Measurements from ENCODE around the gene WIZ.

Gene WIZ

GRCh38 chr19:15467734-15468214 is 18.0 kb upstream of the WIZ start:
- Histone ChIP-seq H3K18ac (ENCODE audit: low read depth in 1 of 2, low read length in 2 of 2) (no peak overlapping the region), H2AK5ac (ENCODE audit: low read length, severe bottlenecking) (no peak overlapping the region), H2BK5ac (ENCODE audit: low read depth, low read length, poor library complexity, severe bottlenecking) (no peak overlapping the region), H4K8ac (ENCODE audit: low read length) (no peak overlapping the region), H3K79me1 (replicated peaks; ENCODE audit: low read length, poor library complexity, severe bottlenecking) (no peaks in the 10 kb centered on the region), H3K9ac (ENCODE audit: low read length) (no peak overlapping the region), H3K4me3 (ENCODE audit: insufficient read depth in 1 of 2, low read depth in 1 of 2, low read length in 2 of 2) (no peak overlapping the region), H3K23ac (ENCODE audit: low read length in 2 of 2) (no peak overlapping the region), H3K4ac (ENCODE audit: low read depth in 1 of 2, low read length in 2 of 2) (no peak overlapping the region), H2BK15ac (ENCODE audit: low read depth, poor library complexity, severe bottlenecking) (no peak overlapping the region), H2BK12ac (ENCODE audit: low read length in 2 of 2) (no peak overlapping the region), H2AFZ (ENCODE audit: low read depth, low read length) (no peak overlapping the region), H4K91ac (ENCODE audit: low read length) (no peak overlapping the region), H3K14ac (ENCODE audit: low read length in 2 of 2) (no peak overlapping the region), H3K27ac (ENCODE audit: low read length, poor library complexity, severe bottlenecking) (no peak overlapping the region), H3K27me3 (ENCODE audit: control insufficient read depth in 1 of 2, insufficient read depth in 1 of 2, low read length in 2 of 2) (peaks cover 3 to 34% of the 10 kb centered on the region in 2 experiments), H3K9me3 (ENCODE audit: control insufficient read depth, low read length) (peaks cover under 1% of the 10 kb centered on the region), H2BK120ac (ENCODE audit: low read depth, low read length) (no peak overlapping the region), H3K4me1 (ENCODE audit: control insufficient read depth, insufficient read depth, low read depth, low read length) (peaks cover 3% of the 10 kb centered on the region), H3K4me2 (ENCODE audit: low read length, poor library complexity, severe bottlenecking) (no peak overlapping the region), H3K36me3 (ENCODE audit: control insufficient read depth in 1 of 2, insufficient read depth in 2 of 2, low read depth in 1 of 2, low read length in 2 of 2) (no peaks in the 10 kb centered on the region)
- no peak for DNase-seq
- 63% methylated on average over 4 of the region's 6 CpGs for WGBS

GRCh38 chr19:15466851-15467733 is 17.3 kb upstream of the WIZ start:
- no peak overlapping the region for H2AFZ ChIP-seq (ENCODE audit: low read depth, low read length)
- no peak overlapping the region for H2AK5ac ChIP-seq (ENCODE audit: low read length, severe bottlenecking)
- no peak overlapping the region for H2BK120ac ChIP-seq (ENCODE audit: low read depth, low read length)
- H3K27me3 ChIP-seq (ENCODE audit: control insufficient read depth in 1 of 2, insufficient read depth in 1 of 2, low read length in 2 of 2) = peaks cover 3 to 34% of the 10 kb centered on the region in 2 experiments
- 40% methylated on average over 8 of the region's 8 CpGs for WGBS
- H3K4ac ChIP-seq (ENCODE audit: low read depth in 1 of 2, low read length in 2 of 2) = no peak overlapping the region
- no peak overlapping the region for H3K4me2 ChIP-seq (ENCODE audit: low read length, poor library complexity, severe bottlenecking)
- no peaks in the 10 kb centered on the region for H3K36me3 ChIP-seq (ENCODE audit: control insufficient read depth in 1 of 2, insufficient read depth in 2 of 2, low read depth in 1 of 2, low read length in 2 of 2)
- H3K4me1 ChIP-seq (ENCODE audit: control insufficient read depth, insufficient read depth, low read depth, low read length) = peaks cover 3% of the 10 kb centered on the region
- no peak overlapping the region for H4K8ac ChIP-seq (ENCODE audit: low read length)
- no peak overlapping the region for H2BK5ac ChIP-seq (ENCODE audit: low read depth, low read length, poor library complexity, severe bottlenecking)
- no peaks in the 10 kb centered on the region for H3K9me3 ChIP-seq (ENCODE audit: control insufficient read depth, low read length)
- no peak overlapping the region for H3K27ac ChIP-seq (ENCODE audit: low read length, poor library complexity, severe bottlenecking)
- no peak overlapping the region for H3K18ac ChIP-seq (ENCODE audit: low read depth in 1 of 2, low read length in 2 of 2)
- no peak overlapping the region for H2BK15ac ChIP-seq (ENCODE audit: low read depth, poor library complexity, severe bottlenecking)
- H3K9ac ChIP-seq (ENCODE audit: low read length) = no peak overlapping the region
- no peak overlapping the region for H3K4me3 ChIP-seq (ENCODE audit: insufficient read depth in 1 of 2, low read depth in 1 of 2, low read length in 2 of 2)
- no peaks in the 10 kb centered on the region for H3K79me1 ChIP-seq (replicated peaks; ENCODE audit: low read length, poor library complexity, severe bottlenecking)
- no peak overlapping the region for H2BK12ac ChIP-seq (ENCODE audit: low read length in 2 of 2)
- no peak overlapping the region for H3K23ac ChIP-seq (ENCODE audit: low read length in 2 of 2)
- peak; percentile 68 for DNase-seq
- H3K14ac ChIP-seq (ENCODE audit: low read length in 2 of 2) = no peak overlapping the region
- H4K91ac ChIP-seq (ENCODE audit: low read length) = no peak overlapping the region

DNA sequence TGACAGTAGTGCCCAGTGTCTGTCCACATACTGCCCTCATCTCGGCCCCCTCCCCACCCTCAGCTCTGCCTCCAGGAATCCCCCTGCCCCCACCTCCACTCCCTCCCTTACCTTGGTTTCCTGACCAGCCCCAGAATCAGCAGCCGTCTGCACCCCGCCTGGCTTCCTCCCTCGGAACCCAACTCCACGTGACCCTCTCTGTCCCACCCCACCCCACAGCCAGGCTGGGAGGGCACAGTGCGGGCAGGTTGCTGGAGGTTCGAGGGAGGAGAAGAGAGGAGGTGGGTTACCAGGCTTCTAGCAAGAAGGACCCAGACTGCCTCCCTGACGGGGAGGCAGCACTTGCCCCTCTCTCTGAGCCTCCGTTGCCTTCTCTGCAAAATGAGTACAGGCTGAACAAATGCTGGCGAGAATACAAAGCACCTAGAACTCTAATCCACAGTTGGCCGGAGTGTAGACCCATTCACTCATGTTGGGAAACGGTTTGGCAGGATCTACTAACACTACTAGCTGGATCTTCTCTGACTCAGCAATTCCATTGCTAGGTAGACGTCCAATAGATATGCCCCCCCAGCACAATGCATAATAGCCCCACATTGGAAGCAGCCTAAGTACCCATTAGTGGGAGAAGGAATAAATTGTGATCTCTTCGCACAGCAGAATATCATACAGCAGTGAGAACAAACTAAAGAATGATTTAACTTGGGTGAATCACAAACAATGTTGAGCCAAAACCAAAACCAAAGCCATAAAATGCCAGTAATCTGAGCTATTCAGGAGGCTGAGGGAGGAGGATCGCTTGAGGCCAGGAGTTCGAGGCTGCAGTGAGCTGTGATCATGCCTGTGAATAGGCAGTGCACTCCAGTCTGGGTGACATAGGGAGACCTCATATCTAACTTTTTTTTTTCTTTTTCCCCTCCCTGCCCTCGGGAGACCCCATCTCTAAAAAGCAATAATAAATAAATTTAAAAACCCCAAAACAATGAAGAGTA is 14.9 kb upstream of the WIZ start, which contains the start of gene RASAL3:
TSS of gene RASAL3 (minus strand) at position 151 of the 992 bp plus-strand sequence. CDS start 186 bp downstream, outside the sequence.
- no peak within 1 kb of the TSS for H2AFZ ChIP-seq (ENCODE audit: low read depth, low read length)
- no peak within 1 kb of the TSS for H3K23ac ChIP-seq (ENCODE audit: low read length in 2 of 2)
- H3K27me3 ChIP-seq (ENCODE audit: control insufficient read depth in 1 of 2, insufficient read depth in 1 of 2, low read length in 2 of 2) = peaks cover 7 to 54% of the 10 kb centered on the region in 2 experiments
- H3K18ac ChIP-seq (ENCODE audit: low read depth in 1 of 2, low read length in 2 of 2) = no peak within 1 kb of the TSS
- no peak within 1 kb of the TSS for H4K8ac ChIP-seq (ENCODE audit: low read length)
- peaks cover 3% of the 10 kb centered on the region for H3K4me1 ChIP-seq (ENCODE audit: control insufficient read depth, insufficient read depth, low read depth, low read length)
- no peak within 1 kb of the TSS for H3K4ac ChIP-seq (ENCODE audit: low read depth in 1 of 2, low read length in 2 of 2)
- no peak within 1 kb of the TSS for H3K9ac ChIP-seq (ENCODE audit: low read length)
- H4K91ac ChIP-seq (ENCODE audit: low read length) = peak within 1 kb of the TSS; percentile 30
- no peak within 1 kb of the TSS for H2AK5ac ChIP-seq (ENCODE audit: low read length, severe bottlenecking)
- H2BK120ac ChIP-seq (ENCODE audit: low read depth, low read length) = no peak within 1 kb of the TSS
- H2BK15ac ChIP-seq (ENCODE audit: low read depth, poor library complexity, severe bottlenecking) = peak within 1 kb of the TSS; percentile 12
- H3K36me3 ChIP-seq (ENCODE audit: control insufficient read depth in 1 of 2, insufficient read depth in 2 of 2, low read depth in 1 of 2, low read length in 2 of 2) = no peaks in the 10 kb centered on the region
- H3K79me1 ChIP-seq (replicated peaks; ENCODE audit: low read length, poor library complexity, severe bottlenecking) = no peaks in the 10 kb centered on the region
- DNase-seq = no peak
- no peak within 1 kb of the TSS for H2BK12ac ChIP-seq (ENCODE audit: low read length in 2 of 2)
- H3K4me2 ChIP-seq (ENCODE audit: low read length, poor library complexity, severe bottlenecking) = no peak within 1 kb of the TSS
- no peak within 1 kb of the TSS for H2BK5ac ChIP-seq (ENCODE audit: low read depth, low read length, poor library complexity, severe bottlenecking)
- no peak within 1 kb of the TSS for H3K27ac ChIP-seq (ENCODE audit: low read length, poor library complexity, severe bottlenecking)
- 71% methylated on average over 15 of the region's 17 CpGs for WGBS
- no peaks in the 10 kb centered on the region for H3K9me3 ChIP-seq (ENCODE audit: control insufficient read depth, low read length)
- H3K4me3 ChIP-seq (ENCODE audit: insufficient read depth in 1 of 2, low read depth in 1 of 2, low read length in 2 of 2) = no peak within 1 kb of the TSS
- H3K14ac ChIP-seq (ENCODE audit: low read length in 2 of 2) = no peak within 1 kb of the TSS
